ENCODE data around the gene ACKR2. TPM values are rescaled to one million over a fixed set of nuclear protein-coding genes. Genes with fewer than 3 reads are reported as not detected.
A peak's percentile ranks its signal among the peaks of the same experiment; 100 is the strongest.

Gene ACKR2
- total and polyA plus RNA-seq, 2 of the 13 experiments (the other 11 are each of a cell fraction or from before 2014, with no cell fraction given): 1.1 to 1.9 TPM

- TF ChIP-seq MYPOP (CRISPR knock-in tag; IDR thresholded peaks at IDR 0.05): no peak
- TF ChIP-seq SCMH1 (CRISPR knock-in tag; IDR thresholded peaks at IDR 0.05; ENCODE audit: borderline replicate concordance): no peak
- TF ChIP-seq ZNF264 (CRISPR knock-in tag; IDR thresholded peaks at IDR 0.05): peak; percentile 100
- peak; percentile 32 for TF ChIP-seq ASH2L (IDR thresholded peaks at IDR 0.05; ENCODE audit: insufficient read length, low read depth, low read length)
- peak; percentile 83 for TF ChIP-seq PPARG (CRISPR knock-in tag; conservative IDR thresholded peaks at IDR 0.05)
- no peak; the same call in 1 of the 2 replicates for TF ChIP-seq GFI1 (CRISPR knock-in tag; IDR thresholded peaks at IDR 0.05; ENCODE audit: borderline replicate concordance)
- TF ChIP-seq PAWR (CRISPR knock-in tag; IDR thresholded peaks at IDR 0.05; ENCODE audit: borderline replicate concordance): no peak
- no peak for TF ChIP-seq PHF20 (CRISPR knock-in tag; IDR thresholded peaks at IDR 0.05)
- TF ChIP-seq E2F5 (CRISPR knock-in tag; conservative IDR thresholded peaks at IDR 0.05): no peak
- TF ChIP-seq ZSCAN30 (CRISPR knock-in tag; IDR thresholded peaks at IDR 0.05): no peak
- TF ChIP-seq THAP7 (CRISPR knock-in tag; IDR thresholded peaks at IDR 0.05): no peak
- no peak for TF ChIP-seq NFKB2 (CRISPR knock-in tag; IDR thresholded peaks at IDR 0.05; ENCODE audit: borderline replicate concordance)
- peak; percentile 23 for TF ChIP-seq ZFX (CRISPR knock-in tag; IDR thresholded peaks at IDR 0.05; ENCODE audit: low read depth)
- 0 out of 2 replicates have a peak, but pooled peaks have one; percentile 40 for TF ChIP-seq NR2C2 (CRISPR knock-in tag; IDR thresholded peaks at IDR 0.05; ENCODE audit: borderline replicate concordance)
- TF ChIP-seq ARID2 (CRISPR knock-in tag; IDR thresholded peaks at IDR 0.05; ENCODE audit: borderline replicate concordance): no peak
- no peak for TF ChIP-seq ZNF782 (CRISPR knock-in tag; IDR thresholded peaks at IDR 0.05; ENCODE audit: borderline replicate concordance)
- peak; percentile 30 for TF ChIP-seq ARNTL (CRISPR knock-in tag; IDR thresholded peaks at IDR 0.05)
- no peak for TF ChIP-seq PLRG1 (conservative IDR thresholded peaks at IDR 0.05)
- TF ChIP-seq THAP9 (CRISPR knock-in tag; IDR thresholded peaks at IDR 0.05; ENCODE audit: borderline replicate concordance): no peak
- no peak for TF ChIP-seq ZBTB7A (CRISPR knock-in tag; IDR thresholded peaks at IDR 0.05)
- no peak for TF ChIP-seq ZNF441 (CRISPR knock-in tag; IDR thresholded peaks at IDR 0.05; ENCODE audit: borderline replicate concordance)
- TF ChIP-seq CREB3 (CRISPR knock-in tag; IDR thresholded peaks at IDR 0.05): no peak
- no peak for TF ChIP-seq ZFYVE20 (CRISPR knock-in tag; IDR thresholded peaks at IDR 0.05; ENCODE audit: borderline replicate concordance, low read depth)
- TF ChIP-seq ZNF607 (CRISPR knock-in tag; IDR thresholded peaks at IDR 0.05; ENCODE audit: borderline replicate concordance): no peak
- TF ChIP-seq CENPT (CRISPR knock-in tag; IDR thresholded peaks at IDR 0.05; ENCODE audit: low read depth): no peak
Observed at GRCh38 chr3:42829083-42829627, 19.9 kb downstream of the ACKR2 start (continued).
